K562 (cell line): ENCODE measurements around the gene CYTH1.

Experiments
- EGR1 ChIP-seq: fragments of 450-650 bp; conservative IDR thresholded peaks from 2 replicates; pipeline ENCODE4 v1.6.1; 2017; ENCODE audit warnings: mild to moderate bottlenecking
- HDAC6 ChIP-seq: IDR thresholded peaks from 2 replicates; pipeline ENCODE4 v1.6.1; 2012; ENCODE audit warnings: low read depth, mild to moderate bottlenecking, control low read depth, inconsistent platforms, low read length, moderate library complexity
- MAFG ChIP-seq: fragments of 450-650 bp; conservative IDR thresholded peaks from 2 replicates; pipeline ENCODE4 v1.6.1; 2016; ENCODE audit warnings: missing genetic modification characterization, missing compliant biosample characterization
- POLR2A ChIP-seq: fragments of 450-650 bp; conservative IDR thresholded peaks from 2 replicates; pipeline ENCODE4 v1.6.1; 2016
- PRPF4 ChIP-seq: fragments of 200-400 bp; formaldehyde crosslinking; IDR thresholded peaks from one replicate; pipeline ENCODE4 v1.6.1; 2017; ENCODE audit warnings: low read length, low read depth, mild to moderate bottlenecking; ENCODE audit not compliant: insufficient read depth, poor library complexity, severe bottlenecking
- SP1 ChIP-seq: sonication (generic); formaldehyde crosslinking; IDR thresholded peaks from 2 replicates; pipeline ENCODE4 v1.8.1; 2022; ENCODE audit warnings: mild to moderate bottlenecking, missing genetic modification reagents
- ZBTB17 ChIP-seq: fragments of 450-650 bp; formaldehyde crosslinking; IDR thresholded peaks from 2 replicates; pipeline ENCODE4 v1.4.0; 2020; ENCODE audit warnings: mild to moderate bottlenecking
- ZNF146 ChIP-seq: IDR thresholded peaks from one replicate; pipeline ENCODE4 v1.6.1; 2018; ENCODE audit warnings: missing compliant biosample characterization; ENCODE audit not compliant: unreplicated experiment
- ZNF24 ChIP-seq: fragments of 450-650 bp; IDR thresholded peaks from 2 replicates; pipeline ENCODE4 v1.6.1; 2016
- TF ChIP-seq, protein P1 (sequence below), 3 experiments: IDR thresholded peaks in 2 of 3; conservative IDR thresholded peaks in 1 of 3; 2 replicates each; pipeline ENCODE4 v1.5.1; 2011 to 2012; ENCODE audit warnings: low read length in 3 of 3, mild to moderate bottlenecking in 3 of 3, control low read depth in 2 of 3, improper control_type of control experiment in 1 of 3, inconsistent platforms in 1 of 3, low read depth in 1 of 3, mixed read lengths in 1 of 3, moderate library complexity in 1 of 3; ENCODE audit not compliant: insufficient read depth in 2 of 3
- TF ChIP-seq, protein P2 (sequence below): sonication (generic); formaldehyde crosslinking; IDR thresholded peaks from 2 replicates; pipeline ENCODE4 v1.8.0; 2022; ENCODE audit warnings: mild to moderate bottlenecking, missing genetic modification reagents, borderline replicate concordance

- no peak for TF ChIP-seq ZNF146 (CRISPR knock-in tag)
- TF ChIP-seq, protein P1, sequence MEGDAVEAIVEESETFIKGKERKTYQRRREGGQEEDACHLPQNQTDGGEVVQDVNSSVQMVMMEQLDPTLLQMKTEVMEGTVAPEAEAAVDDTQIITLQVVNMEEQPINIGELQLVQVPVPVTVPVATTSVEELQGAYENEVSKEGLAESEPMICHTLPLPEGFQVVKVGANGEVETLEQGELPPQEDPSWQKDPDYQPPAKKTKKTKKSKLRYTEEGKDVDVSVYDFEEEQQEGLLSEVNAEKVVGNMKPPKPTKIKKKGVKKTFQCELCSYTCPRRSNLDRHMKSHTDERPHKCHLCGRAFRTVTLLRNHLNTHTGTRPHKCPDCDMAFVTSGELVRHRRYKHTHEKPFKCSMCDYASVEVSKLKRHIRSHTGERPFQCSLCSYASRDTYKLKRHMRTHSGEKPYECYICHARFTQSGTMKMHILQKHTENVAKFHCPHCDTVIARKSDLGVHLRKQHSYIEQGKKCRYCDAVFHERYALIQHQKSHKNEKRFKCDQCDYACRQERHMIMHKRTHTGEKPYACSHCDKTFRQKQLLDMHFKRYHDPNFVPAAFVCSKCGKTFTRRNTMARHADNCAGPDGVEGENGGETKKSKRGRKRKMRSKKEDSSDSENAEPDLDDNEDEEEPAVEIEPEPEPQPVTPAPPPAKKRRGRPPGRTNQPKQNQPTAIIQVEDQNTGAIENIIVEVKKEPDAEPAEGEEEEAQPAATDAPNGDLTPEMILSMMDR (IDR thresholded peaks at IDR 0.05 in 2 of 3, conservative IDR thresholded peaks at IDR 0.05 in 1 of 3; ENCODE audit: insufficient read depth in 2 of 3, low read depth in 1 of 3, low read length in 3 of 3): no peak
- no peak for TF ChIP-seq EGR1
- TF ChIP-seq ZBTB17 (CRISPR knock-in tag): no peak
- no peak for TF ChIP-seq POLR2A
- TF ChIP-seq PRPF4: no peak
- TF ChIP-seq, protein P2, sequence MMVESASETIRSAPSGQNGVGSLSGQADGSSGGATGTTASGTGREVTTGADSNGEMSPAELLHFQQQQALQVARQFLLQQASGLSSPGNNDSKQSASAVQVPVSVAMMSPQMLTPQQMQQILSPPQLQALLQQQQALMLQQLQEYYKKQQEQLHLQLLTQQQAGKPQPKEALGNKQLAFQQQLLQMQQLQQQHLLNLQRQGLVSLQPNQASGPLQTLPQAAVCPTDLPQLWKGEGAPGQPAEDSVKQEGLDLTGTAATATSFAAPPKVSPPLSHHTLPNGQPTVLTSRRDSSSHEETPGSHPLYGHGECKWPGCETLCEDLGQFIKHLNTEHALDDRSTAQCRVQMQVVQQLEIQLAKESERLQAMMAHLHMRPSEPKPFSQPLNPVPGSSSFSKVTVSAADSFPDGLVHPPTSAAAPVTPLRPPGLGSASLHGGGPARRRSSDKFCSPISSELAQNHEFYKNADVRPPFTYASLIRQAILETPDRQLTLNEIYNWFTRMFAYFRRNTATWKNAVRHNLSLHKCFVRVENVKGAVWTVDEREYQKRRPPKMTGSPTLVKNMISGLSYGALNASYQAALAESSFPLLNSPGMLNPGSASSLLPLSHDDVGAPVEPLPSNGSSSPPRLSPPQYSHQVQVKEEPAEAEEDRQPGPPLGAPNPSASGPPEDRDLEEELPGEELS: no peak
- no peak for TF ChIP-seq MAFG (tag)
- TF ChIP-seq HDAC6: no peak
- TF ChIP-seq SP1: no peak
- no peak for TF ChIP-seq ZNF24
Observed at GRCh38 chr17:78822552-78822951, 40.5 kb upstream of the CYTH1 start.
